ENCODE data around the gene LMO4.

GRCh38 chr1:87329051-87329525, 408 bp downstream of the LMO4 start:
- no peak for TF ChIP-seq SMAD3 (CRISPR knock-in tag; IDR thresholded peaks at IDR 0.05; ENCODE audit: borderline replicate concordance)
- TF ChIP-seq CREB1 (CRISPR knock-in tag; IDR thresholded peaks at IDR 0.05) = no peak
- no peak for TF ChIP-seq FOXP1 (CRISPR knock-in tag; IDR thresholded peaks at IDR 0.05; ENCODE audit: borderline replicate concordance)
- no peak for TF ChIP-seq SP1 (CRISPR knock-in tag; conservative IDR thresholded peaks at IDR 0.05)
- no peak for TF ChIP-seq CREM (CRISPR knock-in tag; IDR thresholded peaks at IDR 0.05)

Data from WTC11 (cell line).